Measurements from ENCODE around the gene ASPSCR1.
A peak's percentile ranks its signal among the peaks of the same experiment; 100 is the strongest.

Gene ASPSCR1

DNA sequence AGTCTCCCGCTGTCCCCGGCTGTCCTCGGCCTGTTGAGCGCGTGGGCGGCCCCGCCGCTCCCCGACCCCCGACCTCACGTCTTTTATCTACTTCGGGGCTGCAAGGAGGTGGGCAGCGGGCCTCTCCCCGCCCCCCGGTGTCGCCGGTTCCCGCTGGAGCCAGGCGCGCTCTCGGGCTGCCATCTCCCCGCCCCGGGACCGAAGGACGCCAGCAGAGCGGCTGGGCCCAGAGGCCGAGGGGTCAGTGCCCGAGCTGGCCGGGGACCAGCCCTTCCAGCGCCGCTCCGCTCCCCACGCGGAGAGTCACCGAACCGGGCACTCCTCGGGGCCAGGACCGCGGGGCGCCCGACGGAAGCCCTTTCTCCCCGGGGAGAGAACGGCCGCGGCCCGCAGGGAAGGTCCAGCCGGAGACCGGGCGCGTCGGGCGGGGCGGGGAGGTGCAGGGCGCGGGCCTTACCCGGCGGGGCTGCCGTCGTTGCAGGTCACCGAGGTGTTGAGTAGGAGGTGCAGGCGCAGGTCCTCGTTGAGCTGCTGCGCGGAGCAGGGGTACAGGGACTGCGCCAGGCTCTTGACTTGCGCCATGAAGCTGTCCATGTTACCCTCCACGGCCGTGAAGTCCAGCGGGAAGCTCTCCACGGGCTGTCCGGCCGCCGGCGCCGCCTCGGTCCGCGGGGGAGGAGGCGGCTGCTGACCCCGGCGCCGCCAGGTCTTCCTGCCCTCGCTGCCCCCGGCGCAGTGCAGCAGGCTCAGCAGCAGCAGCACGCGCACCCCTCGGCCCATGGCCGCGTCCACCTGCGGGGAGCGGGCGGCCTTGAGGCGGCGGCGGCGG lies 17.1 kb upstream of the ASPSCR1 start:
- no peak for DNase-seq (ENCODE audit: low read depth in 1 of 2, low spot score in 1 of 2)

DNA sequence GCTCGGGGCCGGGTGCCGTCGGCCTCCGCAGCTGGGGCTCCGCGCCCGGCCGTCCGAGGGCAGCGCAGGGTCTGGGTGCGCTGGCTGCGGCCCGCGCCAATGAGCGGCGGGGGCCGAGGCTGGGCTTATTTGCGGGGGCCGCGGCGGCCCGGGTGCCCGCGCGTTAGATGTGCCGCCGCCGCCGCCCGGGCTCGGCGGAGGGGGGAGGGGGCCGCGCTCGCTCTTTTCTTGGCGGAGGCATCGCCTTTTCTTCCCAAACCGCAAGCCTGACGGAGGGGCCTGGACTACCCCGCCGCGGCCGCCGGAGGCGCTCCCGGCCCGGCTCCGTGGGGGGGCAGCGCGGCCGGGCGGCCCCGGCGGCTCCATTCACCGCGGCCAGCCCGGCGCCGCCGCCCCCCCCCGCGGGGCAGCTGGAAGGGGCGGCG lies 16.3 kb upstream of the ASPSCR1 start, which contains the start of gene NOTUM:
TSS of gene NOTUM (minus strand) at position 101 of the 425 bp plus-strand sequence. CDS start 278 bp downstream, outside the sequence.
- DNase-seq (ENCODE audit: low read depth in 1 of 2, low spot score in 1 of 2) = no peak

DNA sequence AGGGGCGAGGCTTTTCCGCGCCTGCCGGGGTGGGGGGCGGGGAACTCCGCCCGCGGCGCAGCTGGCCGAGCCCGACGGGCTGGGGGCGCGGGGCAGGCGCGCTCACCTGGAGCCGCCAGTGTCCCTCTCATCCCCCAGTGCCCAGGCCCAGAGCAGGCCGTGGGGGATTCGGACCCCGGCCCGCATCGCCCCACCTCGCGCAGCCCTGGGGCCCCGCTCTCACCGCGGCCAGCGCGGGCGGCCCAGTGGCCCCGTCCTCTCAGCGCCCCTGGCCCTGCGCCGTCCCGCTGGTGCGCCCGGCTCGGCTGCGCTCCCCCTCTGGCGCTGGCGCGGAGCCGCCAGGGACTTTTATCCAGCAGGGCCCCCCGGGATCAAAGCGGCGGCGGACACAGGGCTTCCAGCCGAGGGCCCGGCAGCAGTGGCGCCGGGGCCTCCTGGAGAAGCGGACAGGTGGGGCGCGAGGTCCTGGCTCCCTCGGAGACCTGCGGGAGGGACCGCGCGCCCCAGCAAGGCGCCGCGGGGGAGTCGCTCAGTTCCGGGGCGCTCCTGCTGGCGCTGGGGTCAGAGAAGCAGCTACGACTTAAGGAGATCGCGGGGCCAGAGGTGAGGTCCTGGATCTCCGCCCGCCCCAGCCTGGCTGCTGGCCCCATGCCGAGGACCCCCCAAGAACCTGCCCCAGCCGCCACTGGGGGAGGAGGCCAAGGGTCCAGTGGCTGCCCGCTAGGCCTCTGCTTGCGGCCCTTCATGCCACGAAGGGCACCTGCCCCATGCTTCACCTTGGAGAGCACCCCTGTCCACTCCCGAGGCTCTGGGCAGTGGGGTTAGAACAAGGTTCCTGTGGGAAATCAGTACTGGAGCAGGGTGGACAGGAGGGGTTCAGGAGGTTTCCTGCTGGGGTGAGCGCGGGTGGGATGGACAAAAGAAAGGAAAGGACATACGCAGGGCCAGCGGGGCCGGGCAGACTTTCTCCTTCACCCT lies 15.6 kb upstream of the ASPSCR1 start:
- no peak for DNase-seq (ENCODE audit: low read depth in 1 of 2, low spot score in 1 of 2)

DNA sequence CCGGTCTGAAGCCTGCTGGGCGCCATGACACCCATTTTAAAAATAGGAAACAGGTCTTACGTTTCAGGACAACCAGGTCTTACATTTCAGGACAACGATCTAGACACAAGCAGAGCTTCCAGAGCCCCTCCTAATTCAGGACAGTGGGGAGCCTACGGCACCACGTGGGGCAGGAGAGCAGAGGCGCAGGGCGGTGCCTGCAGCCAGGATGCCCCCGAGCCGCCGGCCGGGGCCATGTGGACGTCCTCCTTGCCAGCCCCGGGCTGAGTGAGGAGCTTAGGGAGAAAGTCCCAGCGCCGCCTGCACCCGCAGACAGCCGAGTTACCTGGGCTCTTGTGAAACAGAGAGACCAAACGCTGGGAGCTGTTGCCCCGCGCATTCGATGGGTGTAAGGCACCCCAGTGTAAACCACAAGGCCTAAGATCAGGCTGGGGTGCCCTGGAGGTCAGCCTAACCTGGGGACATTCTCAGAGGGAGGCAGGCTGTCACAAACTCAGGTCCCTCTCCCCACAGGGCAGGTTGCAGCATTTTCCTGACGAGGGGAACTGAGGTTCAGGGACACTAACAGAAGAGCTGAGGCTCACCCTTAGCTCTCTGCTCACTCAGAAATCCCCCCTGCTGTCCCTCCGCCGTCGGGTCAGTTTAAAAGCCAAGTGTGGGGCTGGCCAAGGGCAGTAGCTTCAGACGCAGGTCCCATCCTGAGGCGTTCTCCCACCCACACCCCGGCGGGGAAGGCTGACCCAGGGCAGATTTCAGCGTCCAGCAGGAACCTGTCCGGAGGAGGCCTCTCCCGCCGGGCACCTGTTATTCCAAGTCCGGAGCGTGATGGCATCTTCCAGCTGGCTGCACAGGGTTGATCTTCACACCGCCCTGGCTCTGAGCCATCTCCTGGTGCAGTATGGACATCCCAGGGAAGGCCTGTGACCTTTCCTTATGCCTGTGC lies 14.7 kb upstream of the ASPSCR1 start:
- no peak for DNase-seq (ENCODE audit: low read depth in 1 of 2, low spot score in 1 of 2)

DNA sequence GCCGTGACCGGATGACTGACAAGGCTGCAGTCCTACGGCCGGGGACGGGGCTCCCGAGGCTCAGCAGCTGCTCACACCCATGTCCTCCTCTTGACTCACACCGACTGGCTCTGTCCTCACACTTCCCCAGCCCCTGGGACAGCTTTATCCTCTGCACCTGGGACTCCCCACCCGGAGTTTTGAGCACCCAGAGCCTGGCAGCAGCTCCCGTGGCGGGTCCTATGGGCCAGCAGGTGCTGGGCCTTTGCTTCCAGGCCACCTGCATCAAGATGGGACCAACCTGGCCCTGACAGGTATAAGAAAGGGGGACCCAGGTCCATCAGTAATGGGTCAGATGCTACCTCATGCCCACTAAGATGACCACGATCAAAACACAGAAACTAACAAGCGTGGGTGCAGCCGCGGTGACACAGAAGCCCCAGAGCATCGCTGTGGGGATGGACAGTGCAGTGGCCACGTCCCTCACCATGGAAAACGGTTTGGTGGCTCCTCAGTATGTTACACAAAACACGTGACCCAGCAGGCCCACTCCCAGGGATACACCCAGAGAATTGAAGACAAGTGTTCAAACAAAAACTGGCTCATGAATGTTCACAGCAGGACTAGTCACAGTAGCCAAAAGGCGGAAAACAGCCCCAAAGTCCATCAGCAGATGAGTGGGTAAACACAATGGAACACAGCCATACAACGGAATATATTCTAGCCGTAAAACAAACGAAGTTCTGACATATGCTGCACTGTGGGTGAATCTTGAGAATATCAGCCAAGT lies 13.2 kb upstream of the ASPSCR1 start:
- DNase-seq (ENCODE audit: low read depth in 1 of 2, low spot score in 1 of 2) = no peak

GRCh38 chr17:81966343-81967243 lies 10.8 kb upstream of the ASPSCR1 start:
- DNase-seq (ENCODE audit: low read depth in 1 of 2, low spot score in 1 of 2) = no peak

DNA sequence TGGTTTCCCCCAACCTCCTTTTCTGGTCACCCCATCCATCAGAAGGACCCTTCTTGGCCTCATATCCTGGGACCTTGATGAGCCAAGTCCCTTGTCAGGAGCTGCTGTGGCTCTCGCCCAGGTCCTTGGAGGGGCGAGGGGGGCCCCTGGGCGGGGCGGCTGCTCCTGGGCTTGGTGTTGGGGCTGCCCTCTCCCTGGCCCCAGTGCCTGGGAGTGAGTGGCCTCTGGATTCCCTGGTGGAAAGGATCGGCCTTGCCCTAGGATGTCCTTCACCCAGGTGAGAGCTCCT lies 10.2 kb upstream of the ASPSCR1 start:
- DNase-seq (ENCODE audit: low read depth in 1 of 2, low spot score in 1 of 2) = no peak

DNA sequence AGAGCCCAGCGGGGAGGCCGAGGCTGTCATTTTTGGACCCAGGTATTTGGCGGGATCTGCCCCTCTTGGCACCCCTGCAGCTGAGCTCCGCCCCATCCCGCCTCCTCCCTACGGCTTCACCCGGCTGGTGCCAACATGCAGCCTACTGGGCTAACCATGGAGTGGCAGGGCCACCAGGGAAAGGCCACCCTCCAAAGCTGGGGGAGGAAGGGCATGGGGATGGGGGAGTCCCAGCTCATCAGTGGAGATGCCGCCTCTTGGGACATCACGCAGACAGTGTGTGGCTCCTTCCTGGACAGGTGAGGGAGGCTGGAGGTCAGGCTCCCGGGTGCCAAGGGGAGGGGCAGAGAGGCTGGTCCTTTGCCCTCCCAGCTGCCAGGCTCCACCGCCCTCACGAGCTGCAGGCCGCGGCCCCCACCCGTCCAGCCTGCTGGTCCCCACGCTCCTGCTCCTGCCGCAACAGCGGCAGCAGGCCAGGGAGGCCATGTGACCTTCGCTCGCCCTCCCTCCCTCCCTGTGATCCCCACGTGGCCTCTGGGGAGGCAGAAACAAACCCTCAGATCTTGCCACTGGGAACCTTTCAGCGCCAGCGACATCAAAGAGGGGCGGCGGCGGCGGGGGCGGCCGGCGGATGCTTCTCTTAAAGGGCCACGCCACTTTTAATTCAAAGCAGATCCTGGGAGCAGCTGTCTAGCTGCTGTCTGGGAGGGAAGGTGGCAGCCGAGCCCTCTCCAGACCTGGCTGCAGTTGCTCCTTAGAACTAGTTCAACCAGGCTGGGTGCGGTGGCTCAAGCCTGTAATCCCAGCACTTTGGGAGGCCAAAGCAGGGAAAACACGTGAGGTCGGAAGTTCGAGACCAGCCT lies 9.7 kb upstream of the ASPSCR1 start:
- peak; percentile 73 to 76 for DNase-seq (ENCODE audit: low read depth in 1 of 2, low spot score in 1 of 2)

- no peak for DNase-seq (ENCODE audit: low read depth in 1 of 2, low spot score in 1 of 2)
Observed at GRCh38 chr17:81968396-81968745, 9.1 kb upstream of the ASPSCR1 start.

DNA sequence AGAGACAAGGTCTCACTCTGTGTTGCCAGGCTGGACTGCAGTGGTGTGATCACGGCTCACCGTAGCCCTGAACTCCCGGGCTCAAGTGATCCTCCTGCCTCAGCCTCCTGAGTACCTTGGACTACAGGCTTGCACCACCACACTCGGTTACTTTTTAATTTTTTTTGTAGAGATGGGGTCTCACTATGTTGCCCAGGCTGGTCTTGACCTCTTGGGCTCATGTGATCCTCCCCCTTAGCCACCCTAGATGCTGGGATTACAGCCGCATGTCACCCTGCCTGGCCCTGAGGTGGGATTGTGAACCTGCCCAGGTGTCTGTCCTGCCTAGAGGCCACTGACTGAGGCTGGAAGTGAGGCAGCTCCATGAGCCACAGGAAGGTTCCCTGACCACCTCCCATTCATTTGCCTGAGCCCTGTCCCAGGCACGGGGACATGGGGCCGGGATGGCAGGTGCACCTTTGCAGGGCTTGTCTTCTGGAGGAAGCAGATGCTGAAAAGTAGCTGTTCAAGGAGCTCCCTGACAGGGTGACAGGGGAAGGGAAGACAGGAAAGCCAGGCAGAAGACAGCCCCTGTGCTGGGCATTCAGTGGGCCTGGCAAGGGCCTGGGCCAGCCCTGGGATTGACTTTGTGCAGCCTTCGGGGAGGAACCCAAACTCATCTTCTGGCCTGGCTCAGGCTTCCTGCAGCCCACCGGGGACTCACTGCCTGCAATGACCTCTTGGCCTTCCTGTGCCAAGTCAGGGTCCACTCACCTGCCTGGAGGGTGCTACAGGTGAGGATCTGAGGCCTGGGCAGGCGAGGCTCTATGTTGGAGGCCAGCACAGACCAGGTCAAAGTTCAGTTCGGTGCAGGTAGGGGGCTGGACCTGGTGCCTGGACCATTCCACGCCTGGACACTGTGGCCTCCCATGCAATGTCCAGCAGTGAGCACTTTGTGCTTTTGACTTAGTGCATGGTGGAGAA lies 8.3 kb upstream of the ASPSCR1 start:
- DNase-seq (ENCODE audit: low read depth in 1 of 2, low spot score in 1 of 2) = no peak

DNA sequence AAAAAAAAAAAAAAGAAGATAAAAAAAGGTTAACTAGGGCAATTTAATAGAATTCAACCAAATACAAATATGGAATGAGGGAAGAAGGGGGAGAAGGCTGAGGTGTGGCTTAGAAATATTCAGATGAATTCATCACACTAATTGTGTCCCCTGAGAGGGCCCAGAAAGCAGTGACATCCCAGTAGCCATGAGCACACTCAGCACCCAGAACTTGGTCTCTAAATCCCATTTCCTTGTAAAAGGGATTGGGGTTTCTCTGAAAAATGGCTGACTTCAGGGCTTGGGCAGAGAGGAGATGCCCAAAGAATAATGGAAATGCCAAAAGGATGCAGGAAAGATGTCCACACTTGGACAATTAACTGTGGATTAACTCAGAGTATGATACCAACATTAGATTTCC lies 4.0 kb upstream of the ASPSCR1 start:
- no peak for DNase-seq (ENCODE audit: low read depth in 1 of 2, low spot score in 1 of 2)

GRCh38 chr17:81976332-81977210 lies 858 bp upstream of the ASPSCR1 start:
- DNase-seq (ENCODE audit: low read depth in 1 of 2, low spot score in 1 of 2) = no peak

DNA sequence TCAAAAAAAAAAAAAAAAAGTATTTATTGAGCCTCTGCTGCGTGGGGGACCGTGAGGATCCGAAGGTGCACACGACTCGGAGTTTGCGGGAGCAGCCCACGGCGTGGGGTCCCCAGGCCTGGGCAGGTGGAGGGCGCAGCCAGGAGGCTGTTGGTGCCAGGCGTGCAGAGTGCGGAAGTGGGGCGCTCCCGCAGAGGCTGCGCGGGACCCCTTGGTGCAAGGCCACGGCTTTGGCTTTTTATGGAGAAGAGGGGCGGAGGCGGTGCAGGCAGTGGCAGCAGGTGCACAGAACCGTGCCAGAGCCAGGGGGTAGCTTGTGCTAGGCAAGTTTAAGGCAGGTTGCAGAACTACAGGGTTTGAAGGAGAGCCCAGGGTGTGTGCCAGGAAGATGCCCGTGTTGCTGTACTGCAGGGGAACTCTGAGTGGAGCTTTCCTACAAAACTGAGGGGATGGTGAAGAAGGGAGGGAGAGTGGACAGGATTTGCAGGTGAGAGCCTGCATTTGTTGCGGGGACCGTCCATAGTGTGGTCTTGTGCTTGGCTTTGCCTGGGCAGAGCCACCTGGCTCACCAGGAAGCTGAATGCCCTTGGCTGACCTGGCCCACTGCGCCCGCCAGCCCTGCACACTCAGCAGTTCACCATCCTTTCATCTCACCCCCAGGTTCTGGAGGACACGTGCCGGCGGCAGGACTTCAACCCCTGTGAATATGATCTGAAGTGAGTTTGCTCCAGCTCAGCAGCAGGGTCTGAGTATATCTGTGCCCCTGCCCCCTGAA lies 1.3 kb downstream of the ASPSCR1 start:
- DNase-seq (ENCODE audit: low read depth in 1 of 2, low spot score in 1 of 2) = no peak

DNA sequence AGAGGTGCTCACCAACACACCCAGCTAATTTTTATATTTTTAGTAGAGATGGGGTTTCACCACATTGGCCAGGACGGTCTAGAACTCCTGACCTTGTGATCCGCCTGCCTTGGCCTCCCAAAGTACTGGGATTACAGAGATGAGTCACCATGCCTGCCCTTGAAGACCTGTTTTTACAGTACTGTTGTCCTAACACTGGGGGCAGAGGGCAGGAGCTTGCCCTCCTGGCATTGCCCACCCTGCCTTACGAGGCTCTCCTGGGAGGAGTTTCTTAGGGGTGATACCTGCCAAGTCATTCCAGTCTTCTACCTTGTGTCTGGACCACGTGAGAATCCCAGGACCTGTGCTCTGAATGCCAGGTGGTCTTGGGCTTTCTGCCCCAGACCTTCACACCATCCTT lies 2.7 kb downstream of the ASPSCR1 start:
- no peak for DNase-seq (ENCODE audit: low read depth in 1 of 2, low spot score in 1 of 2)

GRCh38 chr17:81980707-81981343 lies 3.4 kb downstream of the ASPSCR1 start:
- DNase-seq (ENCODE audit: low read depth in 1 of 2, low spot score in 1 of 2) = no peak
